Stimulated activated CD4-positive, alpha-beta T cell treated with anti-CD3 and anti-CD28 coated beads, Interleukin-4, amount 100 ng/mL, for 4 hours (primary cell): ENCODE measurements around the gene EN2.

ENCODE experiments used
- DNase-seq, 2 experiments: peaks; one replicate each; pipeline ENCODE4 v3.0.0-alpha.2; 2020

Gene EN2

GRCh38 chr7:155465761-155466141 lies 7.8 kb downstream of the EN2 start:
- DNase-seq, result no peak

DNA sequence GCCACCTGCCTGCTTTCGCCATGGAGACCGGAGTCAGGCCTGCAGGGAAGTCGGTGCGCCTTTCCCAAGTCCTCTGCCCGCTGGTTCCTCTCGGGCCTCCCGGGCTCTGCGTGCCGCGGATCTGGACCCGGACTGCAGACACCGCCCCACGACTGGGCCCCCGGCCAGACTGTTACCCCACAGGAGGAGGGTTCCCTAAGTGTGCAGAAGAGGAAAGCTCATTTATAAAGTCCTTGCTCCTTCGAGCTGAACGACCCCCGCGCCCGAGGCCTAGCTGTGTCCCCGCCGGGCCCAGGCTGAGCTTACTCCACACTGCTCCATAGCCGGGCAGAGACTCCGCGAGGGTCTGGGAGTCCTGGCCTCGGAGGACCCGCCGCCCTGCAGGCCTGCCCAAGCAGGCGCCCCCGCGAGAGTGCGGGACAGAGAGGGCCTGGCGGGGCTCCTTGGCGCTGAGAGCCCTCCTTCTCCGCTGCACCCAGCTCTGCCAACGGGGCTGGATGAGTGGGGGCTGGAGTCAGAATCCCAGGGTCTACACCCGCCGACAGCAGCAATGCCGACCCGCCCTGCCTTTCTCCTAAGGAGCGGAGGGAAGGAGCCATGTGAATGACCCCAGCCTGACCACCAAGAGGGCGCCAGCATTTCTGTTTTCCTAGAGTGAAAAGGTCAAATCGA lies 8.3 kb downstream of the EN2 start:
- DNase-seq, result no peak

DNA sequence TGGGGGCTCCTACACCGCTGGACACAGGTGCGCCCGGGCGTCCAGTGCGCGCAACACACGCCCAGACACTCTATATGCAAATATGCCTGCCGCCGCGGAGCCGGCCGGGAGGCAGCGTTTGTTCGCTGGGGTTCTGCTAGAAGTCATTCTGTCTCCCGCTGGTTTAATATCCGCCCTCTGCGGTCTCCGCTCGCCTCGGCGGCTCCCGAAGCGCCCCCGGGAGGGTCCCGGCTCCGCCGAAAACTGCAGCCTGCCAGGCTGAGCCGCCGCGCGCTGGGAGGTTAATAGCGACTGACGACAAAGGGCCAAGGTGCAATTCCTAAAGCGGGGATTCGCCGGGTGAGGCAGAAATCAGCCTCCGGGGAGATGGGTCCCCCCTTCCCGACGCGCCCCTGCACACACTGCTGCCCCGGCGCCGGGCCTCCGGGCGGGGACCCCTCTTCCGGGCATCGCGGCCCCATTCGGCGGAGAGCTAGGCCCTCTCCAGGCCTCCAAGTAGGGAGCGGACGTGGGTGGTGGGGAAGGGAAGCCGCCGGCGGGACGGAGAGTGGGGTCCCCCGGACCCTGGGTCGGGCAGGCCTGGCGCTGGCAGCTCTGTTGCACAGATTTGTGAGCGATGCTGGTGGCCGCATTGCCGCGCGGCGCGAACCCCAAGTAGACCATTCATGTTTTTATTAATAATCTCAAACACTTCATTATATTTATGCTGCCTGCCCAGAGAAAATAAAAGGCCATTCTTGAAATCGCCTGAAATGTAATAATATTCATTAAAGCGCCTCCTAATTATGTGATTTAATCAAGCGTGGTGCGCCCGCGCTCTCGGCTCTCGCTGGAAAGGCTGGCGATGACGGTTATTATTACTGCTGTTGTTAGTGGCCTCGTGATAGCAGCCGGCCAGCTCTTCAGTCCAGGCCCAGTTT lies 9.1 kb downstream of the EN2 start:
- DNase-seq, result no peak

- DNase-seq, result no peak
Measured at GRCh38 chr7:155467846-155468784, 10.2 kb downstream of the EN2 start.

- DNase-seq, result no peak
Measured at GRCh38 chr7:155468785-155469148, 10.8 kb downstream of the EN2 start.

- DNase-seq, result no peak
Measured at GRCh38 chr7:155469311-155470185, 11.6 kb downstream of the EN2 start.

- no peak for DNase-seq
Measured at GRCh38 chr7:155470186-155470487, 12.2 kb downstream of the EN2 start.

DNA sequence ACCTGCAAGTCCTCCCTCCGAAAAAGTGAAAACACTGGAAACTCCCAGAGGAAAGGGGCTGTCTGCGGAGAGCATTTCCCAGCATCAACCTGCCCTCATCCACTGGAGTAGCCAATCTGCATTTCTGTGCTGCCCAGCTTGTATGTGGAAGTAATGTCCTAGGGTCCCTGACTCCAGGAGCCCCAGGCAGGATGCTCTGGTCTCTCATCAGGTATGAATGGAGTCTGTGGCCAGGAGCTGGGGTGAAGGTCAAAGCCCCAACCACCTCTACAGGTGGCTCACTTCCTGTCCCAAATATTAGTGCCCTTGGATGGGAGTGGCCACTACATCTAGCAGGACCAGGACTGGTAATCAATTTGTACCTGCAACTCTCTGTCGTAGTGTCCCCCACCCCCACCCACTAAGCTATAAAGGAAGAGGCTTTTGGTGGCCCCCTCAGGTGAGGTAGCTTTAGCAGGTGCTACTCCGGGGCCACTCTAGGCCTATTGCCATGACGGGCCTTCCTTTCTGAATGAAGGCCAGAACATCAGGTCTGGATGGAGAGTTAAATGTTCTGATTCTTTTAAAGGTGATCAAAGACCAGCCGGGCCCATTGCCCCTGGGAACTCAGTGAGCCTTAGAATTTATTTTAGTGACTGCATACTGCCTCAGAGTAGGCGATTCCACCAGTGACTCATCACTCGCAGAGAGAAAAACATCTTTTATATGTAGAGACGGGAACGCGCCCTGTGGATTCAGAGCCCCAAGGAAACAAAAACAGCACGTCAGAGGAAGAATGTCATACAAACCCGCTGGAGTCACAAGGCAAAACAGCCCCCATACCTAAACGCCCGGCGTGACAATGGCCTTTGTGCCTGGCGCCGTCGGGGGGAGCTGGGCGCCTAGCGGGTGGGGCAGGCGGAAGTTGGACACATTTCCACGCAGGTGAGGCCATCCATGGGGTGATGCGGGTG lies 13.0 kb downstream of the EN2 start:
- no peak for DNase-seq

DNA sequence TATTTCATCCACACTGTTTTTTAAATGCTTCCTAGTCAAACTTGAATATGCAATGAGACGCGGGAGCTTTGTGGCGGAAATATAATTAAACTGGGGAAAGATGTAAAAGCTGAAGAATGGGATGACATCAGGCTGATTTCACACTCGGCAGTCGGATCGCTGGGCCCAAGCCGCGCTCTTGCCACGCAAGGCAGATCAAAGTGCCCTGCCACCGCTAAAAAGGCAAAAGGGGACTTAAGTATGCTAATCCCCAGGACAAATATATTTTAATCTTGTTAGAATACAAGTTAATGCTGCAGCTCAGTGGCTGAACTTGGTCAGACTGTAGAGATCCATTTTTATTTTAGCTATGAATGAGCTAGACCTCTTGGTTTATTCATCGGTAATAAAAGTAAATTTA lies 13.8 kb downstream of the EN2 start:
- no peak for DNase-seq

GRCh38 chr7:155477476-155477875 lies 19.5 kb downstream of the EN2 start:
- no peak for DNase-seq

DNA sequence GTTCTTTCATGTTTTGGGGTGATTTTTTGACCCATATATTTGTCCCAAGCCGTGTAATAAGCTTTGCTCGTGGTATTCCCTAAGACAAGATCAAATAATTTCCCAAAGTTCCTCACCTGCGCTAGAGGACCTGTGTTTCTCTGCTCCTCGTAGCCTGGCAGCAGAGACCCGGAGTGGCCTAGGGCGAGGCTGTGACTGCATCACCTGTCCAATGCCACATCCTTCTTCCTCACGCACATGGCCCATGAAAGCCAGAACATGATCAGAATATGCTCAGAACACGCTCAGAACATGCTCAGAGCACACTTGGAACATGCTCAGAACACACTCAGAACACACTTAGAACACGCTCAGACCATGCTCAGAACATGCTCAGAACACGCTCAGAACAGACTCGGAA lies 23.8 kb downstream of the EN2 start:
- DNase-seq, result no peak

DNA sequence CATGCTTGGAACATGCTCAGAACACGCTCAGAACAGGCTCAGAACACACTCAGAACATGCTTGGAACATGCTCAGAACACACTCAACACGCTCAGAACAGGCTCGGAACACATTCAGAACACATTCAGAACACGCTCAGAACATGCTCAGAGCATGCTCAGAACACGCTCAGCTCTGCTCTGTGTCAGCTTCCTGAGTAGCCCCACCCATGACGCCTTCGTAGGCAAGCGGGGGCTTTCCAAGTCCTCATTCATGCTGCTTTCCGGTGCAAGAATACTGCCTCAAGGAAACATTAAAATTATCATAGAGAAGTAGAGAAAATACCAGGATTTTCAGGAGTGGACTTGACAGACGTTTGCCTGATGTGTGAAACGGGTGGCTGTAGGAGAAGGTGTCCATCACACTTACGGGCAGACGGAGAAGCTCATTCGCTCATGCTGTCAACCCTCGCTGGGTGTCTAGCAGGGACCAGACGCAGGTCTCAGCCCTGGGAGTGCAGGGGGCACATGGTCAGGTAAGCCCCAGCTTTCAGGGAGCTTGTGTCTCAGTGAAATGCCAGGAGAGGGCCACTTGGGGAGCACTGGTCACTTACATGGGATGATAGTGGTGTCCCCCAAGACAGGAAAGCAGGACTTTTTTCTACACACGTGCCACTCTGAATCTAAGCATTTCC lies 24.7 kb downstream of the EN2 start:
- no peak for DNase-seq

DNA sequence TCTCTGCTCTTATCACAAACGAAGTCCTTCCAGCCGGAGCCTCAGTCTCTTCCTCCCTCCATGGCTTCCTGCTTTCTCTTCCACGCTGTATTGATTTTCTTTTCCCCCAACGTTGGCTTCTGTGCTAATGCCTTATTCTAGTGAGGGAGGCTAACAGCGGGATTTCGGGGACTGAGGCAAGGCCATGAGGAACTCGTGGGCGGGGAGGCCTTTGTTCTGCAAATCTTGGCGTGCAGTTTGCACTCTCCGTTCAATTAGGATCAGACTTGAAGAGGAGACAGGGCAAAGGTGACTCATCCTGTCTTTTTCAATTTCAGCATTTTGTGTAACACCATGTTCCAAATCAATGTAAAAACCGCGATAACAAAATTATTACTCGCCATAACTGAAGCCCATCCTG lies 25.3 kb downstream of the EN2 start:
- no peak for DNase-seq

DNA sequence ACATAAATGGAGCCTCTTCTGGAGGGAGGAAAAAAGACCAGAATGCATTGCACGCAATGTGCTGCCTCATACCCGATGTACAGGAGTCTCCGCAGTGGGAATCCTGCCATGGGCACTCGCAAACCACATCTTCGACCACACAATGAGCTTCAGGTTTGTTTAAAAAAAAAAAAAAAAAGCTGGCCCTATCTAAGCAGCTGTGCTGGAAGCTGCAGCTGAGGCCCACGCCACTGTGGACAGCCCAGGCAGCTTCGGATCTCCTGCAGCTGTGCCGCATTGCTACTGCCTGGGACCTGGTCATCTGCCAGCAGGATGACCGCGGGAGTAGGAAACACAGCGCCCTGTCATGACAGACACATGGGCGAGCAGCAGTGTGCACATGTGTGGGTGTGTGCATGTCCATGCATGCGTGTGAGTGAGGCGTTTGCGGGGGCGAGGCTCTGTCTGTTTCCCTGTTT lies 26.0 kb downstream of the EN2 start:
- DNase-seq, result no peak

GRCh38 chr7:155484483-155485399 lies 26.8 kb downstream of the EN2 start:
- DNase-seq, result no peak

DNA sequence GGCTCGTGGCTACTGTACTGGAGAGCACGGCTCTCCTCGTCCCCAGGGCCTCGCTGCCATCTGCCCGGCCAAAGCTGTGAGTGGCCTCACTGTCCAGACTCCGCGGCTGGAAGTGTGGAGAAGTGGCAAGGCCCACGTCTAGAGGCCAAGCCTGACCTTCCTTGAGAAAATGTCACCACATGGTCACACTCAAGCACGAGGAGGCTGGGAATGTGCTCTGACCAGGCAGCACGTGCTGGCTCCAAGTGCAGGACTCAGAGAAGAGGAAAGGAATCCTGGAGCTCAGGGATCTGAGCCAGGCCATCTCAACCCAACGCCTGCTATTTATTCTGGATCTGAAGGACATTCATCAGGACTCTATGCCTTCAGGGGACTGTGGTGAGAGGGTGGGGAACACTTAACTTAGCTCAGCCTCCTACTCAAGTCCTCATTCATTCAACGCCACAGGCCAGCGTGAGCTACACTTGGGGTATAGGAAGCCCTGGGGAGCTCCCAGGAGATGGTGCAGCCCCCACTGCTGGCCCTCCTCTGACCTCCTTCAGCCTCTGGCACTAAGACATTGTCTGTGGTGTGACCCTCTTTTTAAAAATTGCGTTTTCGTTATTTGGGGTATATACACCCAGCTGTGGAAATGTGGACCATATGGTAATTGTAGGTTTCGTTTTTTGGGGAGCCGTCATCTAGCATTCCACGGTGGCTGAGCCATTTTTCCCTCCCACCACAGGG lies 29.0 kb downstream of the EN2 start:
- DNase-seq, result no peak

- no peak for DNase-seq
Measured at GRCh38 chr7:155487509-155488482, 29.9 kb downstream of the EN2 start.
